ENCODE data around the gene ALDH3A1. TPM values are rescaled to one million over a fixed set of nuclear protein-coding genes. Genes with fewer than 3 reads are reported as not detected.
A peak's percentile ranks its signal among the peaks of the same experiment; 100 is the strongest.

ALDH3A1 gene
- total RNA-seq, 2 donors from 2014 or later, result 0.30 TPM; not detected in 1

GRCh38 chr17:19748807-19749193 lies 702 bp upstream of the ALDH3A1 start:
- DNase-seq (ENCODE audit: low spot score in 2 of 2) (no peak), ATAC-seq (no peak)
- Mint-ChIP-seq H3K27ac (no peak overlapping the region), H3K36me3 (no peaks in the 10 kb centered on the region), H3K9me3 (no peaks in the 10 kb centered on the region)

- no peak for DNase-seq (ENCODE audit: low spot score in 2 of 2)
- ATAC-seq, result no peak
- H3K9me3 Mint-ChIP-seq, result no peaks in the 10 kb centered on the region
- no peaks in the 10 kb centered on the region for H3K36me3 Mint-ChIP-seq
- no peak overlapping the region for H3K27ac Mint-ChIP-seq
These were observed 859 bp downstream of the ALDH3A1 start for GRCh38 chr17:19747159-19747719.

- Mint-ChIP-seq H3K27ac (no peak overlapping the region), H3K36me3 (no peaks in the 10 kb centered on the region), H3K9me3 (no peaks in the 10 kb centered on the region)
- ATAC-seq (no peak), DNase-seq (ENCODE audit: low spot score in 2 of 2) (no peak)
These were observed 1.6 kb downstream of the ALDH3A1 start for GRCh38 chr17:19746517-19746916.

- ATAC-seq (peak; percentile 93 to 96), DNase-seq (ENCODE audit: low spot score in 2 of 2) (peak; percentile 83 to 97)
- Mint-ChIP-seq H3K27ac (no peak overlapping the region), H3K36me3 (no peaks in the 10 kb centered on the region), H3K9me3 (no peaks in the 10 kb centered on the region)
These were observed 3.0 kb downstream of the ALDH3A1 start for GRCh38 chr17:19744922-19745757.

- Mint-ChIP-seq H3K27ac (no peak overlapping the region), H3K36me3 (no peaks in the 10 kb centered on the region), H3K9me3 (no peaks in the 10 kb centered on the region)
- ATAC-seq, result peak; percentile 23 to 59
- DNase-seq (ENCODE audit: low spot score in 2 of 2), result no peak
These were observed 3.6 kb downstream of the ALDH3A1 start for GRCh38 chr17:19744492-19744891.

- H3K27ac Mint-ChIP-seq, result no peak overlapping the region
- H3K9me3 Mint-ChIP-seq, result no peaks in the 10 kb centered on the region
- no peak for DNase-seq (ENCODE audit: low spot score in 2 of 2)
- H3K36me3 Mint-ChIP-seq, result no peaks in the 10 kb centered on the region
- ATAC-seq, result no peak
These were observed 4.7 kb downstream of the ALDH3A1 start for GRCh38 chr17:19743101-19744100.

GRCh38 chr17:19742495-19742894 lies 5.6 kb downstream of the ALDH3A1 start:
- Mint-ChIP-seq H3K27ac (no peak overlapping the region), H3K36me3 (no peaks in the 10 kb centered on the region), H3K9me3 (no peaks in the 10 kb centered on the region)
- DNase-seq (ENCODE audit: low spot score in 2 of 2) (no peak), ATAC-seq (no peak)

- no peak for ATAC-seq
- DNase-seq (ENCODE audit: low spot score in 2 of 2), result no peak
- Mint-ChIP-seq H3K9me3 (no peaks in the 10 kb centered on the region), H3K36me3 (no peaks in the 10 kb centered on the region), H3K27ac (no peak overlapping the region)
These were observed 6.2 kb downstream of the ALDH3A1 start for GRCh38 chr17:19741832-19742457.

- no peak for ATAC-seq
- Mint-ChIP-seq H3K9me3 (no peaks in the 10 kb centered on the region), H3K36me3 (no peaks in the 10 kb centered on the region), H3K27ac (no peak overlapping the region)
- DNase-seq (ENCODE audit: low spot score in 2 of 2), result no peak
These were observed 7.2 kb downstream of the ALDH3A1 start for GRCh38 chr17:19740933-19741332.

GRCh38 chr17:19739241-19740201 lies 8.6 kb downstream of the ALDH3A1 start:
- no peaks in the 10 kb centered on the region for H3K9me3 Mint-ChIP-seq
- ATAC-seq (no peak), DNase-seq (ENCODE audit: low spot score in 2 of 2) (no peak)
- no peak overlapping the region for H3K27ac Mint-ChIP-seq
- no peaks in the 10 kb centered on the region for H3K36me3 Mint-ChIP-seq

GRCh38 chr17:19738757-19739156 lies 9.3 kb downstream of the ALDH3A1 start:
- Mint-ChIP-seq H3K9me3 (no peaks in the 10 kb centered on the region), H3K36me3 (no peaks in the 10 kb centered on the region), H3K27ac (no peak overlapping the region)
- ATAC-seq (no peak), DNase-seq (ENCODE audit: low spot score in 2 of 2) (no peak)

- Mint-ChIP-seq H3K27ac (no peak overlapping the region), H3K36me3 (no peaks in the 10 kb centered on the region), H3K9me3 (no peaks in the 10 kb centered on the region)
- ATAC-seq (no peak), DNase-seq (ENCODE audit: low spot score in 2 of 2) (no peak)
These were observed 10.0 kb downstream of the ALDH3A1 start for GRCh38 chr17:19738073-19738449.

GRCh38 chr17:19737305-19738072 lies 10.6 kb downstream of the ALDH3A1 start:
- ATAC-seq (no peak), DNase-seq (ENCODE audit: low spot score in 2 of 2) (no peak)
- Mint-ChIP-seq H3K36me3 (no peaks in the 10 kb centered on the region), H3K27ac (no peak overlapping the region), H3K9me3 (no peaks in the 10 kb centered on the region)

GRCh38 chr17:19736071-19736470 lies 12.0 kb downstream of the ALDH3A1 start:
- Mint-ChIP-seq H3K9me3 (no peaks in the 10 kb centered on the region), H3K36me3 (no peaks in the 10 kb centered on the region), H3K27ac (no peak overlapping the region)
- ATAC-seq (no peak), DNase-seq (ENCODE audit: low spot score in 2 of 2) (no peak)

GRCh38 chr17:19733953-19734526 lies 14.1 kb downstream of the ALDH3A1 start:
- DNase-seq (ENCODE audit: low spot score in 2 of 2) (no peak), ATAC-seq (no peak)
- Mint-ChIP-seq H3K9me3 (no peaks in the 10 kb centered on the region), H3K27ac (no peak overlapping the region), H3K36me3 (no peaks in the 10 kb centered on the region)
